Smooth muscle cell (in vitro differentiated cells): ENCODE results near the gene KRTAP10-8. TPM values are rescaled to one million over a fixed set of nuclear protein-coding genes. Genes with fewer than 3 reads are reported as not detected.

ENCODE experiments used
- DNase-seq: peaks from one replicate; lab custom pipeline; 2025; ENCODE audit not compliant: unreplicated experiment; lab: John Stamatoyannopoulos, UW
- H2AFZ ChIP-seq: fragments of 200-600 bp; sonication (generic); 2 replicates; pipeline ENCODE4 v1.6.0; 2016; ENCODE audit warnings: antibody characterized with exemption, low read depth, mild to moderate bottlenecking
- H3F3A ChIP-seq: fragments of 200-600 bp; sonication (generic); 2 replicates; pipeline ENCODE4 v1.6.0; 2017; ENCODE audit warnings: antibody characterized with exemption, low read depth
- H3K27ac ChIP-seq: fragments of 200-600 bp; sonication (generic); 2 replicates; pipeline ENCODE4 v1.5.1; 2016; ENCODE audit warnings: low read depth, mild to moderate bottlenecking
- H3K27me3 ChIP-seq: fragments of 200-600 bp; sonication (generic); 2 replicates; pipeline ENCODE4 v1.6.1; 2016; ENCODE audit warnings: low read depth, mild to moderate bottlenecking
- H3K36me3 ChIP-seq: fragments of 200-600 bp; sonication (generic); 2 replicates; pipeline ENCODE4 v1.5.1; 2016; ENCODE audit warnings: low read depth
- H3K4me1 ChIP-seq: fragments of 200-600 bp; sonication (generic); 2 replicates; pipeline ENCODE4 v1.5.1; 2016; ENCODE audit warnings: low read depth
- H3K4me2 ChIP-seq: fragments of 200-600 bp; sonication (generic); 2 replicates; pipeline ENCODE4 v1.6.0; 2016; ENCODE audit warnings: mild to moderate bottlenecking
- H3K4me3 ChIP-seq: fragments of 200-600 bp; sonication (generic); 2 replicates; pipeline ENCODE4 v1.5.1; 2016; ENCODE audit warnings: mild to moderate bottlenecking
- H3K79me2 ChIP-seq: fragments of 200-600 bp; sonication (generic); 2 replicates; pipeline ENCODE4 v1.6.0; 2016; ENCODE audit warnings: low read depth, mild to moderate bottlenecking
- H3K9ac ChIP-seq: fragments of 200-600 bp; sonication (generic); 2 replicates; pipeline ENCODE4 v1.6.0; 2016; ENCODE audit warnings: low read depth
- H3K9me3 ChIP-seq: fragments of 200-600 bp; sonication (generic); replicated peaks from 2 replicates; pipeline ENCODE4 v1.5.1; 2016; ENCODE audit warnings: low read depth
- H4K20me1 ChIP-seq: fragments of 200-600 bp; sonication (generic); 2 replicates; pipeline ENCODE4 v1.6.0; 2016; ENCODE audit warnings: low read depth
- WGBS: methylation state at CpG from one replicate; pipeline ENCODE4 v1.1.7; 2016; ENCODE audit warnings: low lambda C conversion rate; 5-methylcytosine and 5-hydroxymethylcytosine counted together
- polyA plus RNA-seq: library from polyadenylated mRNA; unstranded; fragments of >200 nt; fragmentation: Nextera tagmentation; extraction: Ambion mirVana; gene quantifications from 2 replicates; pipeline ENCODE4 v1.2.1, GENCODE V29; 2016
- total RNA-seq: library from RNA; depleted of rRNA; stranded (reverse); fragments of >200 nt; gene quantifications from 2 replicates; pipeline ENCODE4 v1.2.3, GENCODE V29; 2014
- TF ChIP-seq, protein P1 (sequence below): fragments of 200-600 bp; sonication (generic); IDR thresholded peaks from 2 replicates; pipeline ENCODE4 v1.5.1; 2017; ENCODE audit warnings: borderline replicate concordance, mild to moderate bottlenecking, antibody characterized with exemption; ENCODE audit not compliant: insufficient read depth, poor library complexity, severe bottlenecking

KRTAP10-8 gene
- total and polyA plus RNA-seq, 2 experiments from 2014 or later, result not detected

DNA sequence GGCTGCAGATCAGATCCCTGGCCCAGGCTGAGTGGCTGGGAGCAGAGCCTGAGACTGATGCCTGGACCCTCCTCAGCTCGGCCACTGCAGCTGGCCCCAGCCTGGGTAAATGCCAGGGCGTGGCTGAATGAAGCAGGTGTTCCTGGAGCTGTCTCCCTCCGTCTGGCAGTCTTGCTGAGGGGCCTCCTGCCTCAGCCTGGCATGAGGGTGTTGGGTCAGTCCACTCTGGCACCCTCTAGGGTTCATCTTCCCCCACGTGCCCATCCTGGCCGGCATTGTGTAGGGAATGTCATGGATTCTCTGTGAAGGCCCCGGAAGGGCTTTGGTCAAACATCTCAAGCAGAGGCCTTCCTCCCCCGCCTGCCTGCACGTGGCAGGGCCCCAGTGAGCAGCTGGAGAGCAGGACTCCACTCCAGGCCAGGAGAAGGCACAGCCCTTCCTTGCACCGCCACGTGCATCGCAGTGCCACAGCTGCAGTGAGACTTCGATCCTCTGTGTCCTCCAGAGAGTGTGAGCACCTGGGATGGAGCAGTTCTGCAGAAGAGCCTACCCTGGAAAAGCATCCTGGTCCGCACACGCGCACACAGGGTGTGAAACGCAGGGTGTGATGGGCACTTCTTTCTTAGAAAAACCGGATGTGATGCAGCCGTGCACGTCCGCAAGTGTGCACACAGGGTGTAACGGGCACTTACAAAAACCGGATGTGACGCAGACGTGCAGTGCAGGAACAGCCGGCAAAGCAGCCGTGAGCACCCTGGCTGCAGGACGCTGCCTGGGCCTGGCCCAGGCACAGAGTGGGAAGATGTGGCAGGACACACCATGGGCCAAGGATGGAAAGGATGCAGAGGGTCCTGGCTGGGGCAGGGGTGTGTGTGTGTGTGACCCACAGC, 43.0 kb upstream of the KRTAP10-8 start:
- H3K79me2 ChIP-seq, result no peaks in the 10 kb centered on the region
- no peaks in the 10 kb centered on the region for H3K4me1 ChIP-seq
- no peaks in the 10 kb centered on the region for H4K20me1 ChIP-seq
- no peak overlapping the region for H3K4me2 ChIP-seq
- no peaks in the 10 kb centered on the region for H3F3A ChIP-seq
- TF ChIP-seq, protein P1, sequence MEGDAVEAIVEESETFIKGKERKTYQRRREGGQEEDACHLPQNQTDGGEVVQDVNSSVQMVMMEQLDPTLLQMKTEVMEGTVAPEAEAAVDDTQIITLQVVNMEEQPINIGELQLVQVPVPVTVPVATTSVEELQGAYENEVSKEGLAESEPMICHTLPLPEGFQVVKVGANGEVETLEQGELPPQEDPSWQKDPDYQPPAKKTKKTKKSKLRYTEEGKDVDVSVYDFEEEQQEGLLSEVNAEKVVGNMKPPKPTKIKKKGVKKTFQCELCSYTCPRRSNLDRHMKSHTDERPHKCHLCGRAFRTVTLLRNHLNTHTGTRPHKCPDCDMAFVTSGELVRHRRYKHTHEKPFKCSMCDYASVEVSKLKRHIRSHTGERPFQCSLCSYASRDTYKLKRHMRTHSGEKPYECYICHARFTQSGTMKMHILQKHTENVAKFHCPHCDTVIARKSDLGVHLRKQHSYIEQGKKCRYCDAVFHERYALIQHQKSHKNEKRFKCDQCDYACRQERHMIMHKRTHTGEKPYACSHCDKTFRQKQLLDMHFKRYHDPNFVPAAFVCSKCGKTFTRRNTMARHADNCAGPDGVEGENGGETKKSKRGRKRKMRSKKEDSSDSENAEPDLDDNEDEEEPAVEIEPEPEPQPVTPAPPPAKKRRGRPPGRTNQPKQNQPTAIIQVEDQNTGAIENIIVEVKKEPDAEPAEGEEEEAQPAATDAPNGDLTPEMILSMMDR, result no peak
- H3K9ac ChIP-seq, result no peak overlapping the region
- H3K27ac ChIP-seq, result no peak overlapping the region
- no peaks in the 10 kb centered on the region for H3K27me3 ChIP-seq
- WGBS, result 88% methylated on average over 26 of the region's 27 CpGs
- no peaks in the 10 kb centered on the region for H3K36me3 ChIP-seq
- no peak overlapping the region for H3K4me3 ChIP-seq
- H2AFZ ChIP-seq, result no peak overlapping the region
- H3K9me3 ChIP-seq, result no peaks in the 10 kb centered on the region
- DNase-seq, result no peak

DNA sequence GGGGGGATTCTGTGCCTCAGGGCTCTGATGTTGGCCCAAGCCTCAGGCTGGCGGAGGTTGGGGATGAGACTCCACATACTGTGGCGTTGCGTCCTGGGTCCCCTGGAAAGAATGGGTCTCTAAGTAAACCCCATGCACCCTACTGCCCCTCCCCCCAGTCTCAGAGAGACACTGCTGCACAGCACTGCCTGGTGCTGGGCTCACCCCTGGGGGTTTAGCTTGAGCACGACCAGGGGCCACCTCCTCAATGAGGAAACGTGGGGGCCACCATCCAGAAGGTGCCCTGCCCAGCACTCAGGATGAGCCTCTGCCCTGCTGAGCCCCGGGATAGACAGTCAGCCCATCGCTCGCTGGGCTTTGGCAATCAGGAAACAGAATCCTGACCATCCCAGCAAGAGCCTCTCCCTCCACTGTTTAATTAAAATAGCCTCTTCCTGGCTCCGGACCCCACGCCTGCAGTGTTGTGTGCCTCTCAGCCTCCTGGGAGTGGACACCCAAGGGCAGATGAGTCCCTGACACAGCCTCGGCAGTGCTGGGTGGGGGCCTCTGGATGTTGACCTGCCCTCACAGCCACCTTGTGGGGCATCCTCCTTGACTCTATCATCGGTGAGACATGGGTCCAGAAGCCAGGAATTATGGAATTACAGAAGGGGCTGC, 41.9 kb upstream of the KRTAP10-8 start:
- Histone ChIP-seq H3K4me3 (no peak overlapping the region), H3K4me1 (no peaks in the 10 kb centered on the region), H3K4me2 (no peak overlapping the region), H4K20me1 (no peaks in the 10 kb centered on the region), H3K36me3 (no peaks in the 10 kb centered on the region), H3K27me3 (no peaks in the 10 kb centered on the region), H3K9me3 (no peaks in the 10 kb centered on the region), H3F3A (no peaks in the 10 kb centered on the region), H3K9ac (no peak overlapping the region), H3K79me2 (no peaks in the 10 kb centered on the region), H3K27ac (no peak overlapping the region), H2AFZ (no peak overlapping the region)
- TF ChIP-seq, protein P1, result no peak
- 93% methylated on average over 10 of the region's 12 CpGs for WGBS
- no peak for DNase-seq

DNA sequence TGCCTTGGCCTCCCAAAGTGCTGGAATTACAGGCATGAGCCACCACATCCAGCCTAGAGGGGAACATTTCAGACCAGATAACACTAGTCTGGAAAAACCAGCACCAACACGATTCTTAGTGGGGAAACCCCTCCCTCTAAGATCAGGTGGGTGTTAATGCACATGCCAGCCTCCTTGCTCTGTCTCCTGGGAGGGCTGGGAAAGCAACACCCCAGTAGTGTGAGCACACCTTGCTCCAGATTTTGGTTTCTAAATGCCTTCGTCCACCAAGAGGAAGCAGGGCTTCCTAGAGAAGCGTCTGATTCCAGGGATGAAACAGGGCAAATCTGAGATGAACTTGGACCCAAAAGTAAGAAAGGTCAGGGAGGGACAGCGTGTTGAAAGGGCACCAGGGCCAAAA, 40.6 kb upstream of the KRTAP10-8 start:
- Histone ChIP-seq H3K36me3 (no peaks in the 10 kb centered on the region), H3K9ac (no peak overlapping the region), H2AFZ (no peak overlapping the region), H3K4me1 (no peaks in the 10 kb centered on the region), H4K20me1 (no peaks in the 10 kb centered on the region), H3K9me3 (no peaks in the 10 kb centered on the region), H3K27me3 (no peaks in the 10 kb centered on the region), H3K4me2 (no peak overlapping the region), H3K4me3 (no peak overlapping the region), H3K79me2 (no peaks in the 10 kb centered on the region), H3K27ac (no peak overlapping the region), H3F3A (no peaks in the 10 kb centered on the region)
- no peak for DNase-seq
- TF ChIP-seq, protein P1, result no peak
- 69% methylated on average over 4 of the region's 4 CpGs for WGBS
